HCT116 (cell line): Measurements from ENCODE around the gene CD33. TPM values are rescaled to one million over a fixed set of nuclear protein-coding genes. Genes with fewer than 3 reads are reported as not detected.

Experiments
- ATAC-seq: fragments of 200-7000 bp; cut with Tn5 transposase; 2 replicates; pipeline ENCODE4 v1.9.1; 2020; ENCODE audit warnings: mild to moderate bottlenecking, moderate library complexity
- BruUV-seq: library from RNA; stranded (reverse); fragments of 400-500 nt; replicated peaks from 2 replicates; lab custom pipeline; 2021; lab: Mats Ljungman, UMichigan
- CTCF ChIA-PET: fragments of 300-600 bp; sonication (Branson Sonifier 250); formaldehyde crosslinking; loops from one replicate; lab custom pipeline; 2021; ENCODE audit warnings: antibody characterized with exemption; lab: Charles Lee
- POLR2A ChIA-PET: fragments of 300-600, 350-600 bp; sonication (Branson Sonifier 250); formaldehyde crosslinking; loops from one replicate; lab custom pipeline; 2021; ENCODE audit warnings: antibody characterized with exemption; lab: Charles Lee
- RAD21 ChIA-PET, 2 experiments: fragments of 300-600 bp; sonication (Branson Sonifier 250); formaldehyde crosslinking; loops; one replicate each; lab custom pipeline; 2023; ENCODE audit warnings: low total read pairs in 2 of 2; ENCODE audit not compliant: uncharacterized antibody in 2 of 2, unreplicated experiment in 2 of 2, low non-redundant PET in 1 of 2; lab: Charles Lee
- DNase-seq: peaks from one replicate; pipeline ENCODE4 v3.0.0-alpha.2; 2010; ENCODE audit warnings: low read depth, low spot score
- H2AFZ ChIP-seq: fragments of 200-600 bp; shearing (Covaris generic), sonication (generic); 2 replicates; pipeline ENCODE4 v1.6.1; 2017; ENCODE audit warnings: low read depth, mixed run types, mixed read lengths, antibody characterized with exemption, low read length; ENCODE audit not compliant: poor library complexity, severe bottlenecking
- H3K27ac ChIP-seq: 2 replicates; pipeline ENCODE4 v1.5.1; 2012; ENCODE audit warnings: low read depth, low read length
- H3K27me3 ChIP-seq: fragments of 200-600 bp; sonication (generic); 2 replicates; pipeline ENCODE4 v1.6.1; 2016; ENCODE audit warnings: mixed run types, low read length, mixed read lengths; ENCODE audit not compliant: insufficient read depth
- H3K36me3 ChIP-seq, 2 experiments: fragments of 200-500 bp in 1 of 2; fragments of 200-600 bp in 1 of 2; sonication (Bioruptor generic) in 1 of 2; sonication (generic) in 1 of 2; 2 replicates each; pipeline versions ENCODE4 v1.5.1 to v1.6.1; 2014 to 2016; ENCODE audit warnings: low read length in 2 of 2, inconsistent platforms in 1 of 2, mixed read lengths in 1 of 2, mixed run types in 1 of 2; ENCODE audit not compliant: insufficient read depth in 2 of 2, control insufficient read depth in 1 of 2
- H3K4me1 ChIP-seq, 2 experiments: fragments of 200-600 bp in 1 of 2; sonication (generic) in 1 of 2; 2 replicates each; pipeline versions ENCODE4 v1.5.1 to v1.6.1; 2012 to 2017; ENCODE audit warnings: low read length in 2 of 2, inconsistent platforms in 1 of 2, mild to moderate bottlenecking in 1 of 2, mixed read lengths in 1 of 2, mixed run types in 1 of 2, moderate library complexity in 1 of 2; ENCODE audit not compliant: insufficient read depth in 2 of 2, control insufficient read depth in 1 of 2
- H3K4me2 ChIP-seq: fragments of 200-600 bp; sonication (generic); 2 replicates; pipeline ENCODE4 v1.6.1; 2017; ENCODE audit warnings: mixed run types, low read length, mixed read lengths
- H3K4me3 ChIP-seq, 2 experiments: fragments of 200-600 bp in 1 of 2; sonication (generic) in 1 of 2; replicated peaks in 1 of 2; 2 replicates each; pipeline ENCODE4 v1.5.1; 2011 to 2016; ENCODE audit warnings: low read length in 2 of 2, control low read depth in 1 of 2, low read depth in 1 of 2, mild to moderate bottlenecking in 1 of 2, mixed read lengths in 1 of 2, mixed run types in 1 of 2
- H3K79me2 ChIP-seq: fragments of 200-600 bp; sonication (generic); 2 replicates; pipeline ENCODE4 v1.6.1; 2017; ENCODE audit warnings: mild to moderate bottlenecking, mixed run types, low read length, moderate library complexity, mixed read lengths; ENCODE audit not compliant: insufficient read depth
- H3K9ac ChIP-seq: fragments of 200-600 bp; sonication (generic); 2 replicates; pipeline ENCODE4 v1.6.1; 2016; ENCODE audit warnings: low read length, mixed read lengths
- H3K9me2 ChIP-seq: fragments of 200-600 bp; sonication (generic), shearing (Covaris generic); 2 replicates; pipeline ENCODE4 v1.6.1; 2017; ENCODE audit warnings: mixed run types, mild to moderate bottlenecking, moderate library complexity; ENCODE audit not compliant: insufficient read depth
- H3K9me3 ChIP-seq, 2 experiments: fragments of 200-500 bp in 1 of 2; fragments of 200-600 bp in 1 of 2; sonication (Bioruptor generic) in 1 of 2; sonication (generic) in 1 of 2; 2 replicates each; pipeline ENCODE4 v1.6.1; 2014 to 2017; ENCODE audit warnings: low read length in 2 of 2, mixed read lengths in 2 of 2, inconsistent platforms in 1 of 2, low read depth in 1 of 2, mild to moderate bottlenecking in 1 of 2, mixed run types in 1 of 2, moderate library complexity in 1 of 2; ENCODE audit not compliant: control insufficient read depth in 1 of 2, insufficient read depth in 1 of 2
- H4K20me1 ChIP-seq: fragments of 200-600 bp; sonication (generic), shearing (Covaris generic); 2 replicates; pipeline ENCODE4 v1.6.1; 2017; ENCODE audit warnings: mixed run types, mild to moderate bottlenecking, moderate library complexity; ENCODE audit not compliant: insufficient read depth
- CBX3 ChIP-seq: IDR thresholded peaks from 2 replicates; pipeline ENCODE4 v1.6.1; 2012; ENCODE audit warnings: low read depth
- CEBPB ChIP-seq: IDR thresholded peaks from 2 replicates; pipeline ENCODE4 v1.6.1; 2012; ENCODE audit warnings: low read depth
- EGR1 ChIP-seq: IDR thresholded peaks from 2 replicates; pipeline ENCODE4 v1.6.1; 2012; ENCODE audit warnings: low read depth
- ELF1 ChIP-seq: IDR thresholded peaks from 2 replicates; pipeline ENCODE4 v1.6.1; 2012; ENCODE audit warnings: low read depth, borderline replicate concordance
- EZH2 ChIP-seq: fragments of 200-600 bp; sonication (generic); IDR thresholded peaks from 2 replicates; pipeline ENCODE4 v1.6.1; 2017; ENCODE audit warnings: antibody characterized with exemption, mixed run types
- EZH2phosphoT487 ChIP-seq: fragments of 200-600 bp; IDR thresholded peaks from 2 replicates; pipeline ENCODE4 v1.6.1; 2018; ENCODE audit warnings: antibody characterized with exemption, borderline replicate concordance
- FOSL1 ChIP-seq: IDR thresholded peaks from 2 replicates; pipeline ENCODE4 v1.6.1; 2012; ENCODE audit warnings: low read depth
- POLR2AphosphoS5 ChIP-seq: IDR thresholded peaks from 2 replicates; pipeline ENCODE4 v1.6.1; 2011; ENCODE audit warnings: mild to moderate bottlenecking, low read depth, low read length, moderate library complexity
- SIN3A ChIP-seq: IDR thresholded peaks from 2 replicates; pipeline ENCODE4 v1.6.1; 2012; ENCODE audit warnings: low read depth
- SP1 ChIP-seq: IDR thresholded peaks from 2 replicates; pipeline ENCODE4 v1.6.1; 2012; ENCODE audit warnings: low read depth
- SRF ChIP-seq: IDR thresholded peaks from 2 replicates; pipeline ENCODE4 v1.6.1; 2012; ENCODE audit warnings: low read depth
- TCF7L2 ChIP-seq: IDR thresholded peaks from 2 replicates; pipeline ENCODE4 v1.7.0; 2011; ENCODE audit warnings: borderline replicate concordance, inconsistent platforms; ENCODE audit not compliant: insufficient read depth, insufficient read length; ENCODE audit errors: extremely low read depth
- YY1 ChIP-seq: IDR thresholded peaks from 2 replicates; pipeline ENCODE4 v1.6.1; 2011; ENCODE audit warnings: low read length, low read depth, moderate library complexity, mild to moderate bottlenecking; ENCODE audit not compliant: insufficient replicate concordance; ENCODE audit errors: extremely low read depth
- ZNF274 ChIP-seq: fragments of 200-500 bp; sonication (Bioruptor generic); IDR thresholded peaks from 2 replicates; pipeline ENCODE4 v1.6.1; 2014; ENCODE audit warnings: mild to moderate bottlenecking, low read depth, low read length, inconsistent platforms
- intact Hi-C: fragments of 100-400 bp; cut with micrococcal nuclease; formaldehyde crosslinking; loops from 2 replicates; pipeline ENCODE4 v1.10.0; 2022
- total RNA-seq: library from RNA; stranded (reverse); gene quantifications from one replicate; pipeline ENCODE4 v1.2.1, GENCODE V29; 2021; ENCODE audit not compliant: unreplicated experiment
- TF ChIP-seq, protein P1 (sequence below): IDR thresholded peaks from 2 replicates; pipeline ENCODE4 v1.6.1; 2012
- TF ChIP-seq, protein P2 (sequence below): IDR thresholded peaks from 2 replicates; pipeline ENCODE4 v1.6.1; 2012
- TF ChIP-seq, protein P3 (sequence below): IDR thresholded peaks from 2 replicates; pipeline ENCODE4 v1.6.1; 2011; ENCODE audit warnings: mild to moderate bottlenecking, low read length, moderate library complexity; ENCODE audit not compliant: insufficient replicate concordance; ENCODE audit errors: extremely low read depth
- TF ChIP-seq, protein P4 (sequence below): IDR thresholded peaks from 2 replicates; pipeline ENCODE4 v1.6.1; 2012; ENCODE audit warnings: low read depth
- TF ChIP-seq, protein P5 (sequence below), 3 experiments: fragments of 200-600 bp in 1 of 3; sonication (generic) in 1 of 3; IDR thresholded peaks in 2 of 3; conservative IDR thresholded peaks in 1 of 3; 2 replicates each; pipeline ENCODE4 v1.5.1; 2012 to 2017; ENCODE audit warnings: low read depth in 2 of 3, low read length in 2 of 3, antibody characterized with exemption in 1 of 3, borderline replicate concordance in 1 of 3, control low read depth in 1 of 3, mild to moderate bottlenecking in 1 of 3, mixed read lengths in 1 of 3, mixed run types in 1 of 3, moderate library complexity in 1 of 3; ENCODE audit not compliant: insufficient read depth in 1 of 3

The CD33 gene
- total RNA-seq, 1 experiment from 2014 or later: 3.1 TPM

DNA sequence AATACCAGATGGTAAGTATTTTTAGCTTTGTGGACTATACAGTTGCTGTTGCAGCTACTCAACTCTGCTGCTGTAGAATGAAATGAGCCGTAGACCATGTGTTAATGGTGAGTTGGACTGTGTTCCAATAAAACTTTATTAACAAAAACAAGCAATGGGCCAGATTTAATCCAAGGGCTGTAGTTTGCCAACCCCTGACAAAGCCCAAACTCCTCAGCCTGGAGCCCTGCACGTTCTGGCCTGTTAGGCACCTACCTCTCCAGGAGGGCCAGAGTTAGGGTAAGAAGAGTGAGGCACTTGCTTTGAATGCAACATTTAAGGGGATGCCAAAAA lies 36.7 kb upstream of the CD33 start:
- Histone ChIP-seq H3K4me1 (no peaks in the 10 kb centered on the region), H3K9me2 (no peaks in the 10 kb centered on the region), H4K20me1 (no peaks in the 10 kb centered on the region), H3K4me3 (no peak overlapping the region), H3K9ac (no peak overlapping the region), H2AFZ (no peak overlapping the region), H3K27me3 (no peaks in the 10 kb centered on the region), H3K27ac (no peak overlapping the region), H3K4me2 (no peak overlapping the region), H3K9me3 (no peaks in the 10 kb centered on the region), H3K36me3 (no peaks in the 10 kb centered on the region), H3K79me2 (no peaks in the 10 kb centered on the region)
- BruUV-seq: no TSS peak
- RAD21 ChIA-PET: no interaction called here
- POLR2A ChIA-PET: no interaction called here
- no peak for DNase-seq
- no peak for ATAC-seq
- intact Hi-C loops: no loop called here
- CTCF ChIA-PET: no interaction called here
- TF ChIP-seq SP1: no peak
- TF ChIP-seq, protein P1, sequence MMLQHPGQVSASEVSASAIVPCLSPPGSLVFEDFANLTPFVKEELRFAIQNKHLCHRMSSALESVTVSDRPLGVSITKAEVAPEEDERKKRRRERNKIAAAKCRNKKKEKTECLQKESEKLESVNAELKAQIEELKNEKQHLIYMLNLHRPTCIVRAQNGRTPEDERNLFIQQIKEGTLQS: no peak
- TF ChIP-seq TCF7L2: no peak
- no peak for TF ChIP-seq CBX3
- TF ChIP-seq SIN3A: no peak
- no peak for TF ChIP-seq EZH2
- no peak for TF ChIP-seq SRF
- TF ChIP-seq, protein P2, sequence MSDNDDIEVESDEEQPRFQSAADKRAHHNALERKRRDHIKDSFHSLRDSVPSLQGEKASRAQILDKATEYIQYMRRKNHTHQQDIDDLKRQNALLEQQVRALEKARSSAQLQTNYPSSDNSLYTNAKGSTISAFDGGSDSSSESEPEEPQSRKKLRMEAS: no peak
- TF ChIP-seq, protein P3, sequence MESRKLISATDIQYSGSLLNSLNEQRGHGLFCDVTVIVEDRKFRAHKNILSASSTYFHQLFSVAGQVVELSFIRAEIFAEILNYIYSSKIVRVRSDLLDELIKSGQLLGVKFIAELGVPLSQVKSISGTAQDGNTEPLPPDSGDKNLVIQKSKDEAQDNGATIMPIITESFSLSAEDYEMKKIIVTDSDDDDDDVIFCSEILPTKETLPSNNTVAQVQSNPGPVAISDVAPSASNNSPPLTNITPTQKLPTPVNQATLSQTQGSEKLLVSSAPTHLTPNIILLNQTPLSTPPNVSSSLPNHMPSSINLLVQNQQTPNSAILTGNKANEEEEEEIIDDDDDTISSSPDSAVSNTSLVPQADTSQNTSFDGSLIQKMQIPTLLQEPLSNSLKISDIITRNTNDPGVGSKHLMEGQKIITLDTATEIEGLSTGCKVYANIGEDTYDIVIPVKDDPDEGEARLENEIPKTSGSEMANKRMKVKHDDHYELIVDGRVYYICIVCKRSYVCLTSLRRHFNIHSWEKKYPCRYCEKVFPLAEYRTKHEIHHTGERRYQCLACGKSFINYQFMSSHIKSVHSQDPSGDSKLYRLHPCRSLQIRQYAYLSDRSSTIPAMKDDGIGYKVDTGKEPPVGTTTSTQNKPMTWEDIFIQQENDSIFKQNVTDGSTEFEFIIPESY: no peak
- no peak for TF ChIP-seq FOSL1
- no peak for TF ChIP-seq YY1
- TF ChIP-seq, protein P4, sequence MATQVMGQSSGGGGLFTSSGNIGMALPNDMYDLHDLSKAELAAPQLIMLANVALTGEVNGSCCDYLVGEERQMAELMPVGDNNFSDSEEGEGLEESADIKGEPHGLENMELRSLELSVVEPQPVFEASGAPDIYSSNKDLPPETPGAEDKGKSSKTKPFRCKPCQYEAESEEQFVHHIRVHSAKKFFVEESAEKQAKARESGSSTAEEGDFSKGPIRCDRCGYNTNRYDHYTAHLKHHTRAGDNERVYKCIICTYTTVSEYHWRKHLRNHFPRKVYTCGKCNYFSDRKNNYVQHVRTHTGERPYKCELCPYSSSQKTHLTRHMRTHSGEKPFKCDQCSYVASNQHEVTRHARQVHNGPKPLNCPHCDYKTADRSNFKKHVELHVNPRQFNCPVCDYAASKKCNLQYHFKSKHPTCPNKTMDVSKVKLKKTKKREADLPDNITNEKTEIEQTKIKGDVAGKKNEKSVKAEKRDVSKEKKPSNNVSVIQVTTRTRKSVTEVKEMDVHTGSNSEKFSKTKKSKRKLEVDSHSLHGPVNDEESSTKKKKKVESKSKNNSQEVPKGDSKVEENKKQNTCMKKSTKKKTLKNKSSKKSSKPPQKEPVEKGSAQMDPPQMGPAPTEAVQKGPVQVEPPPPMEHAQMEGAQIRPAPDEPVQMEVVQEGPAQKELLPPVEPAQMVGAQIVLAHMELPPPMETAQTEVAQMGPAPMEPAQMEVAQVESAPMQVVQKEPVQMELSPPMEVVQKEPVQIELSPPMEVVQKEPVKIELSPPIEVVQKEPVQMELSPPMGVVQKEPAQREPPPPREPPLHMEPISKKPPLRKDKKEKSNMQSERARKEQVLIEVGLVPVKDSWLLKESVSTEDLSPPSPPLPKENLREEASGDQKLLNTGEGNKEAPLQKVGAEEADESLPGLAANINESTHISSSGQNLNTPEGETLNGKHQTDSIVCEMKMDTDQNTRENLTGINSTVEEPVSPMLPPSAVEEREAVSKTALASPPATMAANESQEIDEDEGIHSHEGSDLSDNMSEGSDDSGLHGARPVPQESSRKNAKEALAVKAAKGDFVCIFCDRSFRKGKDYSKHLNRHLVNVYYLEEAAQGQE: no peak
- TF ChIP-seq POLR2AphosphoS5: no peak
- TF ChIP-seq ZNF274: no peak
- TF ChIP-seq EGR1: no peak
- TF ChIP-seq ELF1: no peak
- no peak for TF ChIP-seq EZH2phosphoT487
- TF ChIP-seq, protein P5, sequence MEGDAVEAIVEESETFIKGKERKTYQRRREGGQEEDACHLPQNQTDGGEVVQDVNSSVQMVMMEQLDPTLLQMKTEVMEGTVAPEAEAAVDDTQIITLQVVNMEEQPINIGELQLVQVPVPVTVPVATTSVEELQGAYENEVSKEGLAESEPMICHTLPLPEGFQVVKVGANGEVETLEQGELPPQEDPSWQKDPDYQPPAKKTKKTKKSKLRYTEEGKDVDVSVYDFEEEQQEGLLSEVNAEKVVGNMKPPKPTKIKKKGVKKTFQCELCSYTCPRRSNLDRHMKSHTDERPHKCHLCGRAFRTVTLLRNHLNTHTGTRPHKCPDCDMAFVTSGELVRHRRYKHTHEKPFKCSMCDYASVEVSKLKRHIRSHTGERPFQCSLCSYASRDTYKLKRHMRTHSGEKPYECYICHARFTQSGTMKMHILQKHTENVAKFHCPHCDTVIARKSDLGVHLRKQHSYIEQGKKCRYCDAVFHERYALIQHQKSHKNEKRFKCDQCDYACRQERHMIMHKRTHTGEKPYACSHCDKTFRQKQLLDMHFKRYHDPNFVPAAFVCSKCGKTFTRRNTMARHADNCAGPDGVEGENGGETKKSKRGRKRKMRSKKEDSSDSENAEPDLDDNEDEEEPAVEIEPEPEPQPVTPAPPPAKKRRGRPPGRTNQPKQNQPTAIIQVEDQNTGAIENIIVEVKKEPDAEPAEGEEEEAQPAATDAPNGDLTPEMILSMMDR (IDR thresholded peaks at IDR 0.05 in 2 of 3, conservative IDR thresholded peaks at IDR 0.05 in 1 of 3; ENCODE audit: borderline replicate concordance in 1 of 3, insufficient read depth in 1 of 3, low read depth in 2 of 3, low read length in 2 of 3): no peak
- TF ChIP-seq CEBPB: no peak
